ENCODE measurements around the gene TCF7L1. TPM values are rescaled to one million over a fixed set of nuclear protein-coding genes. Genes with fewer than 3 reads are reported as not detected.
A peak's percentile ranks its signal among the peaks of the same experiment; 100 is the strongest.
"Not testable (repeated sequence)": the region's sequence is repeated elsewhere in the genome, so short reads cannot be mapped to it uniquely, and the experiment has no call there.

TCF7L1 gene
- polyA plus RNA-seq, 4 donors: 39.4 to 70.4 (median 57.1) TPM

DNA sequence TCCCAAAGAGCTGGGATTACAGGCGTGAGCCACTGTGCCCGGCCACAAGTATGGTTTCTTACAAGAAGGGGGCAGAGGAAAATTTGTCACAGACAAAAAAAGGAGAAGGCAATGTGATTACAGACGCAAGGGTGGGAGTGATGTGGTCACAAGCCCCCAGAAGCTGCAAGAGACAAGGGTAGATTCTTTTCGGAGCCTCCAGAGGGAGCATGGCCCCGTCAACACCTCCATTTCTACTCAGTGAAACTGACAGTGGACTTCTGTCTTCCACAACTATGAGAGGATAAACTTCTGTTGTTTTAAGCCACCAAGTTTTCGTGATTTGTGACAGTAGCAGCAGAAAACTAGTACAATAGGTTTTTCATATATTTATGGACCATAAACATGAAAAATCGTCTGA lies 2.1 kb upstream of the TCF7L1 start:
- DNase-seq (ENCODE audit: low read depth in 4 of 4, low spot score in 2 of 4): no peak

- no peak for DNase-seq (ENCODE audit: low read depth in 4 of 4, low spot score in 2 of 4)
These were observed 795 bp upstream of the TCF7L1 start for GRCh38 chr2:85132397-85132796.

DNA sequence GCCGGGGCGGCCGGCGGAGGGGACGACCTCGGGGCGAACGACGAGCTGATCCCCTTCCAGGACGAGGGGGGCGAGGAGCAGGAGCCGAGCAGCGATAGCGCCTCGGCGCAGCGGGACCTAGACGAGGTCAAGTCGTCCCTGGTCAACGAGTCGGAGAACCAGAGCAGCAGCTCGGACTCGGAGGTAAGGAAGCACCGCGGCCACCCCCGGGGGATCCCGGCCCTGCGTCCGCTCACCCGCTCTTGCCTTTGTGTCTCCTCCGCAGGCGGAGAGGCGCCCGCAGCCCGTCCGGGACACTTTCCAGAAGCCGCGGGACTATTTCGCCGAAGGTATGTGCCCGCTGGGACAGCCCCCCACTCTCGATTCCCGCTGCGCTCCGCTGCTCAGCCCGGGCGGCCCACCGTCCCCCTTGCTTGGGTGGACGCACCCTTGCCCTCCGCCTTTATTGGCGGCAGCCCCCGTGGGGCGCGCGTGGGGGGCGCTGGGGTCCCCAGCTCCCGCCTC lies 611 bp downstream of the TCF7L1 start:
- DNase-seq (ENCODE audit: low read depth in 4 of 4, low spot score in 2 of 4): peak in 1 of 4 donors; percentile 44

GRCh38 chr2:85134255-85134895 lies 1.2 kb downstream of the TCF7L1 start:
- peak in 1 of 4 donors; percentile 61 for DNase-seq (ENCODE audit: low read depth in 4 of 4, low spot score in 2 of 4)

DNA sequence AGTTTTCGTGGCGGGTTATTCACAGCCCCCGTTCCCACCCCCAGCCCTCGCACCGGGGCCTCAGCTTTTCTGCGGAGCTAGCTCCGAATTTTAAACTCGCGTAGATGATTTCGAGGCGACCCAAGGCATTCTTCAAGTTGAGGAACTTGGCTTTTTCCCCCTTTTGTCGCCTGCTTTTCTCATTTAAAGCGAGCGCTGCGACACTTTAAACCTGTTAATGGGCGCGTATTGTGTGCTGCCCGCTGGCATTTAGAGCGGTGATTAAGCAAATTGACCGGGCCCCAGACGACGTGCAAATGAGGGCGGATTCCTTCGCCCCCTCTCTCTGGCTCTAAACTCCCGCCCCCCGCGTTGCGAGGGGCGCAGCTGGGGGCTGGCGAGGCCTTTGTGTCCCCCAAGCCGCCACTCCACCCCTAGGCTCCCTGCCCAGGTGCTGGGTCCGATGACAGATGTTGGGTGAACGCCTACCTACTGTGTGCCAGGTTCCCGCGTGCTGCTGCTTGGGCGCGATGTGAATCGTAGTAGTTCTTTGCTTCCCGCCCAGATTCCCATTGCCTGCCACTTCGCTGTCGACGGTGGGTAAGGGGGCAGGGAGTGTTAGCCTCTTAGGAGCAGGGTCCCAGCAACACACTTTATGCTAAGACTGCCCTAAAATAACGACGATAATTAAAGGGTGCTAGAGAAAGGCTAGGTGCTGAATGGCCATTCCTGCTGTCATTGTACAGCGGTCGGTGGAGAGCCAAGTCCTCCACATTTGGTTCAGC lies 1.9 kb downstream of the TCF7L1 start:
- DNase-seq (ENCODE audit: low read depth in 4 of 4, low spot score in 2 of 4): no peak

- no peak for DNase-seq (ENCODE audit: low read depth in 4 of 4, low spot score in 2 of 4)
These were observed 2.4 kb downstream of the TCF7L1 start for GRCh38 chr2:85135660-85135914.

- no peak for DNase-seq (ENCODE audit: low read depth in 4 of 4, low spot score in 2 of 4)
These were observed 4.0 kb downstream of the TCF7L1 start for GRCh38 chr2:85137156-85137555.

DNA sequence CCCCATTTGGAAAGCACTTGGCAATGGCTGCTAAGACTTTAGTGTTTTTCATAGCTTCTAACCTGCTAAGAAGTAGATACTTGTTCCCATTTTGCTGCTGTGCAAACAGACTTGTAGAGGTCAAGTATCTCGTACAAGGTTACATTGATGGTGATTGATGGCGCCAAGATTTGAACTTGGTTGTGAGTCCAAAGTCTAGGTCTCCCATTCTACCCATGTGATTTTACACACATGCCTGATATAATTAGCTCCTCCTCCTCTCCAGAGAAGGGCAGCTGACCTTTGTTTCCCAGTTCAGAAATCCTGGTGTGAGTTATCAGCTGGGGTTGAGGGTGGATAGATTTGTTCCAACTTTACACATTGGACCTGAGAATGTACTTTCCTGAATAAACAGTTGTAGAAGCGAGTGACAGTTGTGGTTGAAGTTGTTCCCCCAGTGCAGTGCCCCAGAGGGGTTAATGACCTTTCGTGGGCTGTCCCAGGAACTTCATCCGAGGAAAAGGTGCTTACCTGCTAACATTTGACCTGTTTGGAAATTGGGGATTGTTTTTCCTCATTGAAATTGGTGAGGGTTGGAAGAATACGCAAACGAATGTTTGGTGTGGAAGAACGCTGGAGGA lies 10.4 kb downstream of the TCF7L1 start:
- no peak for DNase-seq (ENCODE audit: low read depth in 4 of 4, low spot score in 2 of 4)

- DNase-seq (ENCODE audit: low read depth in 4 of 4, low spot score in 2 of 4): no peak
These were observed 12.1 kb downstream of the TCF7L1 start for GRCh38 chr2:85145116-85145820.

GRCh38 chr2:85148190-85148589 lies 15.0 kb downstream of the TCF7L1 start:
- no peak for DNase-seq (ENCODE audit: low read depth in 4 of 4, low spot score in 2 of 4)

DNA sequence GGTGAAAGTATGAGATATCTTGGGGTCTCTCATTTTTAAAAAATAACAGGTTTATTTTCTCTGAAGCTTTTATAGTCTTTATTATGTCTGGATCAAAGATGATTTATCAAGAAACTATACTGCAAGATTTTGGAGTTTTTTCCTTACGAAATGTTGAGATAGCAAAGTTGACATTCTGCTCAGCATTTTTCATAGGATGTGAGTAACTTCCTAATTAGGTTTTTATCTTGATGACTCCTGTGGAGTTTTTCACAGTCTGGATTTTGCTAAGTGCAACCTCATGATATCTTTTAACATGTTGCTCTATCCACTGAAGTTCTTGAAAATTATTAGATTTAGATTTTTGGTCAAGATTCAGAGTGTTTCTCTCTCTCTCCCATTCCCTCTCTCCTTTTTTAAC lies 17.8 kb downstream of the TCF7L1 start:
- no peak for DNase-seq (ENCODE audit: low read depth in 4 of 4, low spot score in 2 of 4)

- DNase-seq (ENCODE audit: low read depth in 4 of 4, low spot score in 2 of 4): no peak
These were observed 19.7 kb downstream of the TCF7L1 start for GRCh38 chr2:85152895-85153294.

DNA sequence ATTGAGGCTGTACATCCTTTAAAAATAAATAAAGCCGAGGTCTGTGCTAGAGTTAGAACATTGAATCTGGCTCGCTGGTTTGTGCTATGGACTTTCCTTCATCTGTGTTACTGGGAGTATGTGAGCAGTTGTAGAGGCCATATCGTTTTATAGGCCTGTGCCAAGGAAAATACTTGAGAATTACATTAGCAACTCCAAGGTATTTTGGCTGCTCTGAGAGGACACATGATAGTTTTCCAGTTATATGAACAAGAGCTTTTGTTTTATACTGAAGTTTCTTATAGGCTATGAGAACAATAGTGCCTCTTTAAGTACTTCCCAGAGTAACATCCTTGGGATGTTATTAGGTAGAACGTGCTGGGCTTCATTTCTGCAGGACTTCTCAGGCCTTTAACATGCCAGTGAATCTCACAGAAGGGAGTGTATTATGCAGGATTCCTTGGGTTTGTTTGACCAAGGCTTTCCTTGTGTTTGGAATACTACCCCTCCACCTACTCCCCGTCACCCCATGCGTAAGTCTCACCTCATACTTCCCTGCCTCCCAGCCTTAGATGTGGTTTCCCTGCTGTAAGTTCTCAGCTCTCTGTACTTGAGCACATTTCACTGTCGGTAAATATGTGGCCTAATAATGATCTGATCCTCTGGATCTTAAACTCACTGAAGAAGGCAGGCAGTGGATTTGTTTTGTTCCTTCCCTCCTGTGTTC lies 21.0 kb downstream of the TCF7L1 start:
- no peak for DNase-seq (ENCODE audit: low read depth in 4 of 4, low spot score in 2 of 4)

DNA sequence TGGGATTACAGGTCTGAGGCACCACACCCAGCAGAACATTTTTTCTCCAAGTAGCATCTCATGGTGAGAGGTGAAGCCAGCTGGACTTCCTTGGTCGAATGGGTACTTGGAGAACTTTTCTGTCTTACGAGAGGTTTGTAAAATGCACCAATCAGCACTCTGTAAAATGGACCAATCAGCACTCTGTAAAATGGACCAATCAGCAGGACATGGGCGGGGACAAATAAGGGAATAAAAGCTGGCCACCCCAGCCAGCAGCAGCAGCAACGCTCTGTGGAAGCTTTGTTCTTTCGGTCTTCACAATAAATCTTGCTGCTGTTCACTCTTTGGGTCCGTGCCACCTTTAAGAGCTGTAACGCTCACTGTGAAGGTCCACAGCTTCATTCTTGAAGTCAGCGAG lies 21.9 kb downstream of the TCF7L1 start:
- not testable (repeated sequence) for DNase-seq (ENCODE audit: low read depth in 4 of 4, low spot score in 2 of 4)

- DNase-seq (ENCODE audit: low read depth in 4 of 4, low spot score in 2 of 4): no peak
These were observed 23.0 kb downstream of the TCF7L1 start for GRCh38 chr2:85156153-85156552.

DNA sequence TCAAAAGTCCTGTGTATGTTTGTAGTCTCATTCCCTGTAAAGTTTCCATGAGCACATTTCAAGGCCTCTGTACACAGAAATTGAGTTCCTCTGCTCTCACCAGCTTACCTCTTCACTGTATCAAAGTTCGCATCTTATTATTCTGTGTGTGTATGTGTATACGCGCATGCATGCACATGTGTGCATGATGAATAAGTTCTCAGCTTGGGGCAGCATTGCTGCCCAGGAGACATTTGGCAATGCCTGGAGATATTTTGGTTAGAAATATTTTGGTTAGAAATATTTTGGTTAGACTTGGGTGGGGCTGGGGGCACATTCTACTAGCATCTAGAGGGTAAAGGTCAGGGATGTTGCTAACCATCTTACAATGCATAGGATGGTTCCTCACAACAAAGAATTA lies 23.4 kb downstream of the TCF7L1 start:
- no peak for DNase-seq (ENCODE audit: low read depth in 4 of 4, low spot score in 2 of 4)

- DNase-seq (ENCODE audit: low read depth in 4 of 4, low spot score in 2 of 4): no peak
These were observed 24.2 kb downstream of the TCF7L1 start for GRCh38 chr2:85157345-85157744.

DNA sequence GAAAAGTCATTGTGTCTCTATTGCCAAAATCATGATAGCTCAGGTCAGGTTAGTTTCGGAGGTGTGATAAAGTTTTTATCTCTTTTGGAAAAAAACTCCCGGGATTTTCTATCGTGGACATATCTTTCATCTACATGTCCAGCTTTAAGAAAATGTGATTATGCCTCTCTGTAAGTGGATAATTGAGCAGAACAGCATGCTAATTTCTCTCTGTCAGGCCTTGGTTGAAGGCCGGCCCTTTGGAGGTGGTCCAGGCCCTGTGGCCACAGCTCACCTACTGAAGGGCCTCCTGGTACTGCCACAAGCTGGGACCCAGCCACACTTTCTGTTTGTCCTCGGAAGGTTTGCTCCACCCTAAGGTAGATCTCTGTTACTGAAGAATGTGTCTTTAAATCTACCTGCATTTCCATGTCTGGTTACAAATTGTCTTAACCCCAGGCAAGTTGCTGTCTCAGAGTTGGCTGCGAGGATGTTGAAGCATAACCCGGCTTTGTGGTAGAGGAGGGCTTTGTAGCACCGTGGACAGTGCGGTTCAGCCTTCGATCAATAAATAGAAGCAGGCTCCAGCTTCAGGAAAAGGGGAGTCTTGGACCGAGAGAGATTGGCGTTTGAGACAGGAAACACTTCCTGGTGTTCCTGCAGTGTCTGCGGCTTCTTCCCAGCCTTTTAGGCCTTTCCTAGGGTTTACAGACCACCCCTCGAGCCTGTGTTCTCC lies 25.5 kb downstream of the TCF7L1 start:
- no peak for DNase-seq (ENCODE audit: low read depth in 4 of 4, low spot score in 2 of 4)

DNA sequence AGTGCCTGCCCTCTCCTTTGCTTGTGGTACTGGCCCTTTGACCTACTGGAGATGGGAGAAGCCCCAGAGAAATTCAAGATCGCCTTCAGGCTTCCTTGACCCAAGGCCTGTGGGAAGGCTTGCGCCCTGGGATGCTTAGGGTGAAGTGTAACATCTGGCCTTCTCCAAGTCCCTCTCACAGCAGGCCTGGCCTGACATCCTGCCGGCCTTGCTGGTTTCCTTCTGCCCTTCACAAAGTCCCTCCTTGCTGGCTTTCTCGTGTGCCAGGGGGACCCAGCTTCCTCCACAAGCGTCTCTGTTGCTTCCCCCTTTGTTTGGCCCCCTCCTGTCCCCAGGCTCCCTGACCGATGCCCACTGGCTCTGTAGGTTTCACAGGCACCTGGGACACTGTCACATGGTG lies 26.4 kb downstream of the TCF7L1 start:
- no peak for DNase-seq (ENCODE audit: low read depth in 4 of 4, low spot score in 2 of 4)
